IMR-90 (cell line): ENCODE measurements around the gene TMEM141. TPM values are rescaled to one million over a fixed set of nuclear protein-coding genes. Genes with fewer than 3 reads are reported as not detected.

Experiments used
- ATAC-seq: fragments of 200-7000 bp; cut with Tn5 transposase; 2 replicates; pipeline ENCODE4 v1.9.1; 2020; ENCODE audit warnings: low read depth, mild to moderate bottlenecking, moderate library complexity
- BruUV-seq: library from RNA; stranded (reverse); fragments of 400-500 nt; replicated peaks from 2 replicates; lab custom pipeline; 2021; lab: Mats Ljungman, UMichigan
- CTCF ChIA-PET: fragments of 300-600 bp; formaldehyde crosslinking; extraction: SDS; loops from one replicate; lab custom pipeline; 2021; ENCODE audit warnings: antibody characterized with exemption; lab: Yijun Ruan, JAX
- POLR2A ChIA-PET: fragments of 300-600 bp; sonication (Branson Sonifier 250); formaldehyde crosslinking; loops from one replicate; lab custom pipeline; 2022; ENCODE audit warnings: antibody characterized with exemption; ENCODE audit not compliant: unreplicated experiment; lab: Charles Lee
- DNase-seq: peaks from one replicate; pipeline ENCODE4 v3.0.0; 2013
- H2AFZ ChIP-seq: replicated peaks from 2 replicates; pipeline ENCODE3; 2013; ENCODE audit warnings: low read length, mild to moderate bottlenecking; ENCODE audit not compliant: poor library complexity
- H2AK5ac ChIP-seq: 2 replicates; pipeline ENCODE4 v1.6.1; 2013; ENCODE audit warnings: low read depth, low read length, inconsistent platforms
- H2AK9ac ChIP-seq: replicated peaks from 2 replicates; pipeline ENCODE3; 2013; ENCODE audit warnings: mild to moderate bottlenecking, low read depth, low read length, moderate library complexity; ENCODE audit not compliant: poor library complexity
- H2BK120ac ChIP-seq: 2 replicates; pipeline ENCODE4 v1.6.1; 2013; ENCODE audit warnings: low read depth, low read length, inconsistent platforms
- H2BK15ac ChIP-seq: 3 replicates; pipeline ENCODE4 v1.6.1; 2013; ENCODE audit warnings: low read depth, low read length, inconsistent platforms
- H2BK20ac ChIP-seq: 2 replicates; pipeline ENCODE4 v1.6.1; 2013; ENCODE audit warnings: low read depth, mild to moderate bottlenecking, inconsistent platforms, low read length, moderate library complexity
- H2BK5ac ChIP-seq: 2 replicates; pipeline ENCODE4 v1.6.1; 2013; ENCODE audit warnings: mild to moderate bottlenecking, low read depth, low read length, inconsistent platforms; ENCODE audit not compliant: poor library complexity, severe bottlenecking
- H3K14ac ChIP-seq: replicated peaks from 2 replicates; pipeline ENCODE4 v1.6.1; 2013; ENCODE audit warnings: low read depth, low read length, inconsistent platforms
- H3K18ac ChIP-seq: 2 replicates; pipeline ENCODE4 v1.6.1; 2013; ENCODE audit warnings: low read depth, low read length, control low read depth
- H3K23ac ChIP-seq: 2 replicates; pipeline ENCODE4 v1.6.1; 2013; ENCODE audit warnings: low read depth, low read length, inconsistent platforms
- H3K27ac ChIP-seq: 2 replicates; pipeline ENCODE4 v1.5.1; 2013; ENCODE audit warnings: mild to moderate bottlenecking, control low read depth, low read length; ENCODE audit not compliant: insufficient read depth
- H3K27me3 ChIP-seq: 2 replicates; pipeline ENCODE4 v1.6.1; 2013; ENCODE audit warnings: low read length; ENCODE audit not compliant: control insufficient read depth, insufficient read depth
- H3K36me3 ChIP-seq: 2 replicates; pipeline ENCODE4 v1.6.1; 2013; ENCODE audit warnings: low read length, mixed read lengths; ENCODE audit not compliant: control insufficient read depth, insufficient read depth
- H3K4ac ChIP-seq: 2 replicates; pipeline ENCODE4 v1.6.1; 2013; ENCODE audit warnings: low read depth, low read length, inconsistent platforms
- H3K4me1 ChIP-seq: 2 replicates; pipeline ENCODE4 v1.6.1; 2013; ENCODE audit warnings: low read length, mixed read lengths; ENCODE audit not compliant: control insufficient read depth, insufficient read depth
- H3K4me2 ChIP-seq: 2 replicates; pipeline ENCODE4 v1.6.1; 2013; ENCODE audit warnings: low read depth, mild to moderate bottlenecking, control low read depth, low read length, moderate library complexity
- H3K4me3 ChIP-seq: 2 replicates; pipeline ENCODE4 v1.5.1; 2013; ENCODE audit warnings: low read depth, mild to moderate bottlenecking, control low read depth, low read length, moderate library complexity; ENCODE audit not compliant: insufficient read depth
- H3K56ac ChIP-seq: 2 replicates; pipeline ENCODE4 v1.6.1; 2013; ENCODE audit warnings: low read length, inconsistent platforms; ENCODE audit not compliant: insufficient read depth; ENCODE audit errors: extremely low read depth
- H3K79me1 ChIP-seq, 2 experiments: 2 replicates each; pipeline ENCODE4 v1.6.1; 2013; ENCODE audit warnings: low read length in 2 of 2, inconsistent platforms in 1 of 2, low read depth in 1 of 2
- H3K9ac ChIP-seq: 2 replicates; pipeline ENCODE4 v1.6.1; 2013; ENCODE audit warnings: low read depth, low read length, control low read depth
- H3K9me1 ChIP-seq: 2 replicates; pipeline ENCODE4 v1.6.1; 2013; ENCODE audit warnings: low read length, inconsistent platforms; ENCODE audit not compliant: insufficient read depth
- H3K9me3 ChIP-seq: 2 replicates; pipeline ENCODE4 v1.6.1; 2013; ENCODE audit warnings: low read length; ENCODE audit not compliant: control insufficient read depth, insufficient read depth
- H4K20me1 ChIP-seq: 2 replicates; pipeline ENCODE4 v1.6.1; 2013; ENCODE audit warnings: low read length, inconsistent platforms; ENCODE audit not compliant: insufficient read depth
- H4K5ac ChIP-seq: 2 replicates; pipeline ENCODE4 v1.6.1; 2013; ENCODE audit warnings: mild to moderate bottlenecking, low read depth, low read length, control low read depth
- H4K8ac ChIP-seq, 2 experiments: 2 replicates each; pipeline ENCODE4 v1.6.1; 2013; ENCODE audit warnings: low read depth in 2 of 2, low read length in 2 of 2, control low read depth in 1 of 2, inconsistent platforms in 1 of 2
- H4K91ac ChIP-seq: 2 replicates; pipeline ENCODE4 v1.6.1; 2013; ENCODE audit warnings: low read depth, low read length, inconsistent platforms; ENCODE audit not compliant: insufficient read depth
- CEBPB ChIP-seq: IDR thresholded peaks from 2 replicates; pipeline ENCODE4 v1.6.1; 2012; ENCODE audit warnings: low read depth, low read length, improper control_type of control experiment
- CHD1 ChIP-seq: IDR thresholded peaks from 2 replicates; pipeline ENCODE4 v1.6.1; 2012; ENCODE audit warnings: low read depth, low read length, improper control_type of control experiment
- POLR2A ChIP-seq: IDR thresholded peaks from 2 replicates; pipeline ENCODE4 v1.6.1; 2012; ENCODE audit warnings: mild to moderate bottlenecking, low read depth, low read length
- RAD21 ChIP-seq: IDR thresholded peaks from 2 replicates; pipeline ENCODE4 v1.6.1; 2012; ENCODE audit warnings: low read length, improper control_type of control experiment
- RCOR1 ChIP-seq: IDR thresholded peaks from 2 replicates; pipeline ENCODE4 v1.6.1; 2012; ENCODE audit warnings: mild to moderate bottlenecking, low read length, improper control_type of control experiment; ENCODE audit not compliant: insufficient replicate concordance
- SMC3 ChIP-seq: fragments of 150-350 bp; IDR thresholded peaks from 2 replicates; pipeline ENCODE4 v1.6.1; 2016; ENCODE audit warnings: low read depth, mild to moderate bottlenecking, antibody characterized with exemption, low read length, moderate library complexity
- WGBS, 2 experiments: methylation state at CpG; one replicate each; pipeline versions ENCODE4 v1.1.5 to v1.1.7; 2013; ENCODE audit warnings: missing lambda C conversion rate in 2 of 2; ENCODE audit not compliant: insufficient read length in 1 of 2; ENCODE audit errors: extremely low coverage in 2 of 2; 5-methylcytosine and 5-hydroxymethylcytosine counted together
- dilution Hi-C: fragments of 300-500 bp; cut with HindIII; formaldehyde crosslinking; loops from one replicate; pipeline ENCODE4 v1.14.3; 2018; ENCODE audit warnings: low sequenced_read_pairs; ENCODE audit not compliant: unreplicated experiment
- in situ Hi-C: fragments of 300-500 bp; cut with MboI; formaldehyde crosslinking; loops from 3 replicates; pipeline ENCODE4 v1.14.3; 2019; ENCODE audit warnings: low sequenced_read_pairs, inconsistent platforms, mixed read lengths
- intact Hi-C: fragments of 100-400 bp; cut with micrococcal nuclease; formaldehyde crosslinking; loops from 2 replicates; pipeline ENCODE4 v1.10.0; 2022
- polyA plus RNA-seq, 3 experiments: library from polyadenylated mRNA; depleted of rRNA; stranded (reverse); fragments of >200 nt; gene quantifications; 2 replicates each; pipeline ENCODE4 v1.2.3, GENCODE V29; 2012; ENCODE audit warnings: low replicate concordance in 1 of 3
- total RNA-seq: library from RNA; depleted of rRNA; stranded (reverse); fragments of >200 nt; gene quantifications from 2 replicates; pipeline ENCODE4 v1.2.3, GENCODE V29; 2012
- TF ChIP-seq, protein P1 (sequence below): conservative IDR thresholded peaks from 2 replicates; pipeline ENCODE4 v1.5.1; 2012; ENCODE audit warnings: mild to moderate bottlenecking, low read depth, low read length, improper control_type of control experiment
- TF ChIP-seq, protein P2 (sequence below): fragments of 150-350 bp; IDR thresholded peaks from 2 replicates; pipeline ENCODE4 v1.6.1; 2016; ENCODE audit warnings: low read depth, mild to moderate bottlenecking, low read length, moderate library complexity, borderline replicate concordance

Gene TMEM141
- total and polyA plus RNA-seq, 2 of the 4 experiments (the other 2 are of a cell fraction): 39.1 to 77.8 TPM

DNA sequence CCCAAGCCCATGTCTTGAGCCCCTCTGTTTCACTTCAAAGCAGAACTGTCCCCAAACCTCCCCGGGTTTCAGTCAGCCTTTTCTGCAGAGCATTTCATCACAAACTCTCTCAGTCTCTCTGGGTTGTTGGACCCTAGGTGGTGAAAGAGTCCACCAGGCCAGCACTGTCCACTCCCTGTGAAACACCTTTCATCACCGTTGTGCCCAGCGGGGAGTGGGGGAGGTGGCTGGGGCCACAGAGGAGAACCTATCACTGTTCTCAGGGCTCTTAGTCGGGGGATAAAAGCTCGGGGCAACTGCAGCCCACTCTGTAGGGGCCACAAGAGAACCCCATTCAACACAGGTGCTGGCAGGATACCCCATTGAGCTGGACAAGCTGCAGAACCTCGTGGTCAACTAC is 11.2 kb downstream of the TMEM141 start:
- Histone ChIP-seq H3K27ac (no peak overlapping the region), H2AK9ac (no peak overlapping the region), H3K23ac (no peak overlapping the region), H4K5ac (no peak overlapping the region), H3K9ac (no peak overlapping the region), H2BK15ac (no peak overlapping the region), H2BK120ac (no peak overlapping the region), H4K91ac (no peak overlapping the region), H4K8ac (no peak overlapping the region), H3K14ac (no peak overlapping the region), H2BK5ac (no peak overlapping the region), H3K4me1 (peaks cover 13% of the 10 kb centered on the region), H3K4ac (no peak overlapping the region), H2AFZ (no peak overlapping the region), H3K18ac (no peak overlapping the region), H3K4me3 (no peak overlapping the region), H3K36me3 (peaks cover 2% of the 10 kb centered on the region; the same call in 1 of the 2 replicates), H3K79me1 (peaks cover 6 to 11% of the 10 kb centered on the region in 2 experiments; a peak in 3 of 4 replicates), H3K4me2 (no peak overlapping the region), H4K20me1 (peaks cover 3% of the 10 kb centered on the region), H3K9me1 (no peaks in the 10 kb centered on the region), H3K56ac (no peak overlapping the region), H2BK20ac (no peak overlapping the region), H3K27me3 (peaks cover 36% of the 10 kb centered on the region), H3K9me3 (no peaks in the 10 kb centered on the region), H2AK5ac (no peak overlapping the region)
- ChIA-PET CTCF (no interaction called here), POLR2A (no interaction called here)
- WGBS, 2 experiments: 100% methylated on average over 1 of the region's 6 CpGs; no CpG with 5 or more reads in 1 of the 2 experiments
- in situ Hi-C loops (no loop called here), dilution Hi-C loops (no loop called here), intact Hi-C loops (no loop called here)
- BruUV-seq: no TSS peak
- no peak for DNase-seq
- no peak for ATAC-seq
- TF ChIP-seq CEBPB (no peak), RCOR1 (no peak), RAD21 (no peak), POLR2A (no peak), CHD1 (no peak), SMC3 (no peak)
- TF ChIP-seq, protein P1, sequence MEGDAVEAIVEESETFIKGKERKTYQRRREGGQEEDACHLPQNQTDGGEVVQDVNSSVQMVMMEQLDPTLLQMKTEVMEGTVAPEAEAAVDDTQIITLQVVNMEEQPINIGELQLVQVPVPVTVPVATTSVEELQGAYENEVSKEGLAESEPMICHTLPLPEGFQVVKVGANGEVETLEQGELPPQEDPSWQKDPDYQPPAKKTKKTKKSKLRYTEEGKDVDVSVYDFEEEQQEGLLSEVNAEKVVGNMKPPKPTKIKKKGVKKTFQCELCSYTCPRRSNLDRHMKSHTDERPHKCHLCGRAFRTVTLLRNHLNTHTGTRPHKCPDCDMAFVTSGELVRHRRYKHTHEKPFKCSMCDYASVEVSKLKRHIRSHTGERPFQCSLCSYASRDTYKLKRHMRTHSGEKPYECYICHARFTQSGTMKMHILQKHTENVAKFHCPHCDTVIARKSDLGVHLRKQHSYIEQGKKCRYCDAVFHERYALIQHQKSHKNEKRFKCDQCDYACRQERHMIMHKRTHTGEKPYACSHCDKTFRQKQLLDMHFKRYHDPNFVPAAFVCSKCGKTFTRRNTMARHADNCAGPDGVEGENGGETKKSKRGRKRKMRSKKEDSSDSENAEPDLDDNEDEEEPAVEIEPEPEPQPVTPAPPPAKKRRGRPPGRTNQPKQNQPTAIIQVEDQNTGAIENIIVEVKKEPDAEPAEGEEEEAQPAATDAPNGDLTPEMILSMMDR: no peak
- TF ChIP-seq, protein P2, sequence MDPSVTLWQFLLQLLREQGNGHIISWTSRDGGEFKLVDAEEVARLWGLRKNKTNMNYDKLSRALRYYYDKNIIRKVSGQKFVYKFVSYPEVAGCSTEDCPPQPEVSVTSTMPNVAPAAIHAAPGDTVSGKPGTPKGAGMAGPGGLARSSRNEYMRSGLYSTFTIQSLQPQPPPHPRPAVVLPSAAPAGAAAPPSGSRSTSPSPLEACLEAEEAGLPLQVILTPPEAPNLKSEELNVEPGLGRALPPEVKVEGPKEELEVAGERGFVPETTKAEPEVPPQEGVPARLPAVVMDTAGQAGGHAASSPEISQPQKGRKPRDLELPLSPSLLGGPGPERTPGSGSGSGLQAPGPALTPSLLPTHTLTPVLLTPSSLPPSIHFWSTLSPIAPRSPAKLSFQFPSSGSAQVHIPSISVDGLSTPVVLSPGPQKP: no peak
